ENCODE measurements around the gene VPS41. TPM values are rescaled to one million over a fixed set of nuclear protein-coding genes. Genes with fewer than 3 reads are reported as not detected.

The VPS41 gene
- polyA plus RNA-seq, 1 of the 3 experiments (the other 2 are of a cell fraction): 20.4 TPM

GRCh38 chr7:38831259-38831996 is 77.6 kb downstream of the VPS41 start:
- peaks cover 0 to 10% of the 10 kb centered on the region in 2 experiments; a peak in 2 of 4 replicates for H3K4me1 ChIP-seq (ENCODE audit: control insufficient read depth in 1 of 2, insufficient read depth in 2 of 2, low read depth in 1 of 2, low read length in 1 of 2)
- no peak overlapping the region for H3K9ac ChIP-seq
- no peaks in the 10 kb centered on the region for H3K79me2 ChIP-seq (ENCODE audit: insufficient read depth)
- peaks cover 0 to 15% of the 10 kb centered on the region in 2 experiments for H3K36me3 ChIP-seq (replicated peaks in 1 of 2; ENCODE audit: control insufficient read depth in 1 of 2, insufficient read depth in 2 of 2, low read length in 1 of 2)
- ChIA-PET CTCF (interaction anchor here (1.0 to 1.6 kb wide), 4 partner anchors 36 to 633 kb away, joined by 3 to 4 read pairs (median 3); no protein-coding TSS in a partner anchor), POLR2A (no interaction called here)
- no peaks in the 10 kb centered on the region for H3F3A ChIP-seq (replicated peaks; ENCODE audit: insufficient read depth)
- H3K4me3 ChIP-seq (ENCODE audit: low read depth in 2 of 2, low read length in 1 of 2): no peak overlapping the region
- no peaks in the 10 kb centered on the region for H3K9me3 ChIP-seq
- H3K4me2 ChIP-seq: no peak overlapping the region
- no peaks in the 10 kb centered on the region for H3K27me3 ChIP-seq (ENCODE audit: insufficient read depth)
- 0 out of 2 replicates have a peak, but pooled peaks have one; percentile 24 for TF ChIP-seq GATA2 (CRISPR knock-in tag; IDR thresholded peaks at IDR 0.05)
- no peak for TF ChIP-seq SMC3 (IDR thresholded peaks at IDR 0.05; ENCODE audit: low read depth, low read length)
- no peak for TF ChIP-seq FOXM1 (IDR thresholded peaks at IDR 0.05; ENCODE audit: low read depth)
- DNase-seq: no peak
- H3K9me2 ChIP-seq: no peaks in the 10 kb centered on the region
- H3K27ac ChIP-seq (ENCODE audit: low read depth in 2 of 2, low read length in 1 of 2): peak overlapping the region in 1 of 2 experiments; percentile 58; a peak in 2 of 4 replicates
- H2AFZ ChIP-seq (ENCODE audit: low read depth): no peak overlapping the region
- WGBS (ENCODE audit: low lambda C conversion rate): 67% methylated on average over 6 of the region's 6 CpGs
- no peaks in the 10 kb centered on the region for H4K20me1 ChIP-seq (ENCODE audit: insufficient read depth)

DNA sequence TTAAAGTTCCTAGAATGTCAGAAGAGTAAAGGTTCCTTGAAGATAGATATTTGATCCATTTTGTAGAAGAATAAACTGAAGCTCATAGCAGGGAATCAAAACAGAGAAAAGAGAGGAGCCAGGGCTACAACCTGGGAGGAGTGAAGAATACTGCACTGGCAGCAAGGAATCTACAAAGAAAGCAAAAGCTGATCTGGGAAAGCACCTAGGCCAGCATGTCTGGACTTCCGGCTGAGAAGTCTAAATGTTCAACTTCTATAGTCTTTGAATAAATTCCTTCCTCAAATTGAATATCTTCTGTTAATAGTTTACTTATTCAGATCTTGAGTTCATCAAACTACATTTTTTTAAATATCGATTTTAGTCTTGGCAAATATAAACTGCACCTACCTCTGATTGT is 78.2 kb downstream of the VPS41 start:
- no peak overlapping the region for H2AFZ ChIP-seq (ENCODE audit: low read depth)
- CTCF ChIA-PET: interaction anchor here (1.0 to 1.6 kb wide), 4 partner anchors 35 to 633 kb away, joined by 3 to 4 read pairs (median 3); no protein-coding TSS in a partner anchor
- no peak overlapping the region for H3K4me3 ChIP-seq (ENCODE audit: low read depth in 2 of 2, low read length in 1 of 2)
- H3K9me2 ChIP-seq: no peaks in the 10 kb centered on the region
- TF ChIP-seq JUND (IDR thresholded peaks at IDR 0.05) (no peak), EP300 (IDR thresholded peaks at IDR 0.05; ENCODE audit: borderline replicate concordance in 1 of 2, low read depth in 1 of 2, low read length in 1 of 2) (no peak), YY1 (IDR thresholded peaks at IDR 0.05; ENCODE audit: low read depth) (no peak)
- no peak overlapping the region for H3K9ac ChIP-seq
- POLR2A ChIA-PET: no interaction called here
- peaks cover 0 to 15% of the 10 kb centered on the region in 2 experiments for H3K36me3 ChIP-seq (replicated peaks in 1 of 2; ENCODE audit: control insufficient read depth in 1 of 2, insufficient read depth in 2 of 2, low read length in 1 of 2)
- H3F3A ChIP-seq (replicated peaks; ENCODE audit: insufficient read depth): no peaks in the 10 kb centered on the region
- DNase-seq: no peak
- H3K79me2 ChIP-seq (ENCODE audit: insufficient read depth): no peaks in the 10 kb centered on the region
- H3K4me1 ChIP-seq (ENCODE audit: control insufficient read depth in 1 of 2, insufficient read depth in 2 of 2, low read depth in 1 of 2, low read length in 1 of 2): peaks cover 0 to 10% of the 10 kb centered on the region in 2 experiments; a peak in 2 of 4 replicates
- 90% methylated on average over 2 of the region's 2 CpGs for WGBS (ENCODE audit: low lambda C conversion rate)
- no peaks in the 10 kb centered on the region for H3K27me3 ChIP-seq (ENCODE audit: insufficient read depth)
- H3K4me2 ChIP-seq: no peak overlapping the region
- no peaks in the 10 kb centered on the region for H3K9me3 ChIP-seq
- H3K27ac ChIP-seq (ENCODE audit: low read depth in 2 of 2, low read length in 1 of 2): peak overlapping the region in 1 of 2 experiments; percentile 58; a peak in 1 of 4 replicates
- H4K20me1 ChIP-seq (ENCODE audit: insufficient read depth): no peaks in the 10 kb centered on the region

DNA sequence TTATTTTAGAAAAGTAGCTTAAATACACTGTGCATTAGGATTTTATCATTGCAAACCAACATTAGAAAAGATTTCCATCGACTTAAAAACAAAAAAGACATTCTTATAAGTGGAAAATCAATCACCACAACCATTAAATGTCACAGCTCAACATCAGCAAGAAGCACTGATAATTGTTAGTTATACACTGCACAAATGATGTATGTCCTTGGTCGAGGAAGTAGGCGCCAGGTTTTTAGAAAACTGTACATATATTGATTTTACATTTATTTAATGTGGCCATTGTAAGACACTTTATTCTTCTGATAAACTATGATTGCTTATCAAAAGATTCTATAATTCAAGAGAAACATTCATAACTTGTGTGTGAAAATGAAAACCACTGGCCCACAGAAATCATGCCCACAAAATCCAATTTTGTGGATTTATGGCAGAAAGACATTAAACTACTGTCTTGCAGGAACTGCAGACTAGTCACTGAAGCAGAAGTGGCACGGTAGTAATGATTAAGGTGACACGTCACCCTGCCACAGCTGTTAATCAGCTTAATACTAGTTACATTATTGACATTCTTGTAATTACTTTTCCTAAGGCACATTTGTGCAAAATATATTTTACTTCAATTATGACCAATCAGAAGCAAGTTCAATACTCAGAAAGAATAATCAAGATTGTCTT is 79.4 kb downstream of the VPS41 start:
- WGBS (ENCODE audit: low lambda C conversion rate): 71% methylated on average over 5 of the region's 5 CpGs
- no peaks in the 10 kb centered on the region for H3F3A ChIP-seq (replicated peaks; ENCODE audit: insufficient read depth)
- no peaks in the 10 kb centered on the region for H4K20me1 ChIP-seq (ENCODE audit: insufficient read depth)
- ChIA-PET POLR2A (interaction anchor here (0.7 kb wide), 1 partner anchor 280 kb away, joined by 3 read pairs; no protein-coding TSS in a partner anchor), CTCF (no interaction called here)
- no peak overlapping the region for H3K9ac ChIP-seq
- H3K4me1 ChIP-seq (ENCODE audit: control insufficient read depth in 1 of 2, insufficient read depth in 2 of 2, low read depth in 1 of 2, low read length in 1 of 2): peaks cover 0 to 10% of the 10 kb centered on the region in 2 experiments; a peak in 2 of 4 replicates
- H3K79me2 ChIP-seq (ENCODE audit: insufficient read depth): no peaks in the 10 kb centered on the region
- no peaks in the 10 kb centered on the region for H3K27me3 ChIP-seq (ENCODE audit: insufficient read depth)
- no peak for DNase-seq
- no peak overlapping the region for H2AFZ ChIP-seq (ENCODE audit: low read depth)
- H3K9me3 ChIP-seq: no peaks in the 10 kb centered on the region
- H3K4me2 ChIP-seq: no peak overlapping the region
- H3K9me2 ChIP-seq: no peaks in the 10 kb centered on the region
- peaks cover 0 to 15% of the 10 kb centered on the region in 2 experiments for H3K36me3 ChIP-seq (replicated peaks in 1 of 2; ENCODE audit: control insufficient read depth in 1 of 2, insufficient read depth in 2 of 2, low read length in 1 of 2)
- peak overlapping the region in 1 of 2 experiments; percentile 18; a peak in 1 of 4 replicates for H3K27ac ChIP-seq (ENCODE audit: low read depth in 2 of 2, low read length in 1 of 2)
- no peak overlapping the region for H3K4me3 ChIP-seq (ENCODE audit: low read depth in 2 of 2, low read length in 1 of 2)
- TF ChIP-seq, protein P1, sequence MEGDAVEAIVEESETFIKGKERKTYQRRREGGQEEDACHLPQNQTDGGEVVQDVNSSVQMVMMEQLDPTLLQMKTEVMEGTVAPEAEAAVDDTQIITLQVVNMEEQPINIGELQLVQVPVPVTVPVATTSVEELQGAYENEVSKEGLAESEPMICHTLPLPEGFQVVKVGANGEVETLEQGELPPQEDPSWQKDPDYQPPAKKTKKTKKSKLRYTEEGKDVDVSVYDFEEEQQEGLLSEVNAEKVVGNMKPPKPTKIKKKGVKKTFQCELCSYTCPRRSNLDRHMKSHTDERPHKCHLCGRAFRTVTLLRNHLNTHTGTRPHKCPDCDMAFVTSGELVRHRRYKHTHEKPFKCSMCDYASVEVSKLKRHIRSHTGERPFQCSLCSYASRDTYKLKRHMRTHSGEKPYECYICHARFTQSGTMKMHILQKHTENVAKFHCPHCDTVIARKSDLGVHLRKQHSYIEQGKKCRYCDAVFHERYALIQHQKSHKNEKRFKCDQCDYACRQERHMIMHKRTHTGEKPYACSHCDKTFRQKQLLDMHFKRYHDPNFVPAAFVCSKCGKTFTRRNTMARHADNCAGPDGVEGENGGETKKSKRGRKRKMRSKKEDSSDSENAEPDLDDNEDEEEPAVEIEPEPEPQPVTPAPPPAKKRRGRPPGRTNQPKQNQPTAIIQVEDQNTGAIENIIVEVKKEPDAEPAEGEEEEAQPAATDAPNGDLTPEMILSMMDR (IDR thresholded peaks at IDR 0.05): no peak
- TF ChIP-seq GATA2 (CRISPR knock-in tag; IDR thresholded peaks at IDR 0.05) (no peak), REST (IDR thresholded peaks at IDR 0.05; ENCODE audit: low read depth, low read length) (no peak), RAD21 (IDR thresholded peaks at IDR 0.05; ENCODE audit: low read length) (no peak), FOXM1 (IDR thresholded peaks at IDR 0.05; ENCODE audit: low read depth) (no peak), MXI1 (IDR thresholded peaks at IDR 0.05; ENCODE audit: low read depth, low read length) (no peak), FOSL2 (IDR thresholded peaks at IDR 0.05; ENCODE audit: borderline replicate concordance, low read depth) (no peak), RXRA (IDR thresholded peaks at IDR 0.05; ENCODE audit: borderline replicate concordance, low read depth) (no peak)
